MG63 (cell line): ENCODE data around the gene PRM2. TPM values are rescaled to one million over a fixed set of nuclear protein-coding genes. Genes with fewer than 3 reads are reported as not detected.

Experiments
- DNase-seq: peaks from one replicate; pipeline ENCODE4 v3.0.0-alpha.2; 2020
- H3K27me3 ChIP-seq: fragments of 250-450 bp; sonication (Bioruptor Pico); 2 replicates; pipeline ENCODE4 v1.5.1; 2020; ENCODE audit warnings: mild to moderate bottlenecking, moderate library complexity
- H3K36me3 ChIP-seq: fragments of 250-450 bp; sonication (Bioruptor Pico); 2 replicates; pipeline ENCODE4 v1.5.1; 2020; ENCODE audit warnings: mild to moderate bottlenecking, moderate library complexity
- H3K4me3 ChIP-seq: fragments of 250-450 bp; sonication (Bioruptor Pico); 2 replicates; pipeline ENCODE4 v1.5.1; 2020; ENCODE audit warnings: mild to moderate bottlenecking, moderate library complexity
- H3K9me3 ChIP-seq: fragments of 250-450 bp; sonication (Bioruptor Pico); 2 replicates; pipeline ENCODE4 v1.5.1; 2020; ENCODE audit warnings: mild to moderate bottlenecking, moderate library complexity
- total RNA-seq: library from RNA; depleted of rRNA; stranded (reverse); fragments of >200 nt; shearing (Covaris generic); gene quantifications from 2 replicates; pipeline ENCODE4 v1.2.3, GENCODE V29; 2014; ENCODE audit warnings: low replicate concordance

The PRM2 gene
- total RNA-seq, 1 experiment from 2014 or later: not detected

DNA sequence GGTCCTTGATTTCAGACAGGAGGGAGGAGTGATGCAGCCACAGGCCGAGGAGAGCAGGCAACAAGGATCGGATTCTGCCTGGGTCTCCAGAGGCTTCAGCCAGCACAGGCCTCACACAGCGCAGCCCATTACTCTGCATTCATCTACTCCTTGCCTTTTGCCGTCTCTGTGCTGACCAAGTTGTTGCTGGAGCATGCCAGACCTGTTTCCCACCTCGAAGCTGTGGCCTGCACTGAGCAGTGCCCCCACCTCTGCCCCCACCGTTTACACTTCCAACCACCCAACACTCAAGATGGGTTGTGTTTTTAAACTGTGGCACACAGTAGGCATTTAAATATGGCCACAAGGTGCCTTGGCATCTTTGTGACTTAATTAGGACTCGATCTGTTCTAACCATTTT, 1.3 kb downstream of the PRM2 start:
- no peaks in the 10 kb centered on the region for H3K36me3 ChIP-seq
- H3K27me3 ChIP-seq: no peaks in the 10 kb centered on the region
- no peak overlapping the region for H3K4me3 ChIP-seq
- no peak for DNase-seq
- no peaks in the 10 kb centered on the region for H3K9me3 ChIP-seq

DNA sequence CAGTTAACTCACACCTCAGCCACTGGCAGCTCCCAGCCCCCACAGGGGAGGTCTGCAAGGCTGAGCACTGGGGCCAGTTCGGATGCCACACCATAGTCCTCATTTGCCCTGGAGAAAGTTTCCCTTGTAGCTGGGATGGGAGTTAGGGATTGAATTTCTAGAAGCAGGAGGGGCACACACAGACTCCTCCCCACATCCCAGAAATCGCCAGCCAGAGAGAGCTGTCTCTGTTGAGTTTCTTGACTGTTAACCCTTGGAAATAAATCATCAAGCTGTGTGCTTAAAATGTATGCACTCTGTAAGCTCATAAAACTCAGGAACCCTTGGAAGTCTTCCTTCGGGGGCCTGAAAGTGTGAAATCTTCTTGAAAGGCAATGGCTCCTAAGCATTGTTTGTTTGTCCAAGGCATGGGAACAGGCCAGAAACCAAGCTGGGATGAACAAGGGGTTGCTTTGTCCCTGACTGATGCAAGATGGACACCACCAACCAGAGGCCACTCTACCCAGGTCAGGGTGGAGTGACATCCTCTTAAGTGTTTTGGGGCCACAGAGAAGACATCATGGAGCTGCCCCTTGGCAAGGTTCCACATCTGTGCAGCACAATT, 2.5 kb downstream of the PRM2 start:
- Histone ChIP-seq H3K9me3 (no peaks in the 10 kb centered on the region), H3K27me3 (no peaks in the 10 kb centered on the region), H3K4me3 (no peak overlapping the region), H3K36me3 (no peaks in the 10 kb centered on the region)
- DNase-seq: no peak

DNA sequence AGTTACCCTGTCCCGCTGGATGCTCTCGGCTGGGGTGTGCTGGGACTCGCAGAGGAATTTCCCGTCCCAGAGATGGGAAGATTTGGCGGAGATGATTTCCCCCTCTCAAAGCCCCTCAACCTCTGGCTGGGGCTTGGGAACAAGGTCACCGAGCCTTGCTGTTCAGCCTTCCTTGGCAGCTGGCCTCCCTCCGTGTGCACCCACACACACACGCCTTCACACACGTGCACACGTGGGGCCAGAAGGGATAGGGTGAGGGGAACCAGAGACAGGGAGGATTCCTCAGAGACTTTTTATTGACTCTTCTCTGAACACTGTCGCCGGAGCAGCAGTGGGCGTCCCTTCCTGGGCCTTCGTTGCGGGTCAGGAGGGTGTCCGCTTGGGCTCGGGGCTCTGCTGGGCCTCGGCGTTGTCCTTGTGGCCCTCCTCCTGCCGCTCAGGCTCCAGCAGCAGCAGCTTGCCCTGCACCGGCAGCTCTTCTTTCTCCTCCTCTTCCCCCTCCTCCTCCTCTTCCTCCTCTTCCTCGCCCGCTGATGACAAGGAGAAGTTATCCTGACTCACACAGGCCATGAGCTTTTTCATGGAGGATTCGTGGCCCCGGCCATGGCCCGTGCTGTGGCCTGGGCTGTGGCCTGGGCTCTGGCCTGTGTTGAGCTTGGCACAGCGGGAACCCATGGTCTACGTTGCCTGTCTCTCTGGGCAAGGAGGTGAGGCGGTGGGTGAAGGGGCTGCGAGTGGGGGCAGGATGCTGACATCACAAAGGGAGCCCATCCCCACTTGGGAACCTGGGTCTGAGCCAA, 3.2 kb downstream of the PRM2 start, which contains the start of gene PRM3:
PRM3 (minus strand) TSS at position 709 of the 800 bp plus-strand sequence; CDS start at position 675, 34 bp downstream.
- H3K27me3 ChIP-seq: no peaks in the 10 kb centered on the region
- H3K9me3 ChIP-seq: no peaks in the 10 kb centered on the region
- no peak within 1 kb of the TSS for H3K4me3 ChIP-seq
- DNase-seq: no peak
- no peaks in the 10 kb centered on the region for H3K36me3 ChIP-seq

DNA sequence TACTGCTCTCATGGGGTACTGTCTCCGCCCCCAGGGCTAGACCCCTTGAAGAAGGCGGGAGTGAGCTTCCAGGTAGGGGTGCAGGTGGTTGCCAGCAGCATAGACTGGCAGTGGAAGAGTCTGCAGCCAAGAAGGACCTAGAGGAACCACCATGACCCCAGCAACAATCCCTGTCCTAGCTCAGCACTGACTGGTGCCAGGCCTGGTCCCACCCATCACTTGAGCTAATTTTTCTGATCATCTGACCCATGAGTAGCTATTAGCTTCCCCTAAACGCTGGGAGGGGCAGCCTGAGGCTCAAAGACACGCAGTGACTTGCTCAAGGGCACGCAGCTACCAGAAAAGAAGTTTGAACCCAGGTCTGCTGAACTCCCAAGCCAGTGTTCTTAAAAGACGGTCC, 3.8 kb downstream of the PRM2 start:
- DNase-seq: no peak
- H3K27me3 ChIP-seq: peaks cover under 1% of the 10 kb centered on the region; the same call in 1 of the 2 replicates
- no peaks in the 10 kb centered on the region for H3K9me3 ChIP-seq
- H3K4me3 ChIP-seq: no peak overlapping the region
- no peaks in the 10 kb centered on the region for H3K36me3 ChIP-seq

DNA sequence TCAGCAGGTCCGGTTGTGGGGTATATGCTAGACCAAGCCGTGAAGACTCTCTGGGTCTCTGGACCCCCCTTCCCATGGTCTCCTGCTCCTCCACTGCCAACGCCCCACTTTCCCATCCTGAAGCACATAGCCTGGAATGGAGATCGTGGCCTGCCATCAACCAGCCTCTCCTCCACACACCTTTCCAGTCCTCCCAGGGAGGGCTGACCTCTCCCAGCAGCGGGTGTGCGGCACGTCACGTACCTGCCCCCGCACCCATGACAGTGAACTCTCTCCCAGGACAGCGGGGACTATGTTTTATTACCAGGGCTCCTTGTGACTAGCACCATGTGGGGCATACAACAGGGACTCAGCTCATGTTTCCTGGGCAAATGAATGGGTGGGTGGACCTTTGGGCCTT, 4.7 kb downstream of the PRM2 start:
- DNase-seq: no peak
- no peak overlapping the region for H3K4me3 ChIP-seq
- no peaks in the 10 kb centered on the region for H3K36me3 ChIP-seq
- peaks cover 2% of the 10 kb centered on the region; the same call in 1 of the 2 replicates for H3K27me3 ChIP-seq
- no peaks in the 10 kb centered on the region for H3K9me3 ChIP-seq

DNA sequence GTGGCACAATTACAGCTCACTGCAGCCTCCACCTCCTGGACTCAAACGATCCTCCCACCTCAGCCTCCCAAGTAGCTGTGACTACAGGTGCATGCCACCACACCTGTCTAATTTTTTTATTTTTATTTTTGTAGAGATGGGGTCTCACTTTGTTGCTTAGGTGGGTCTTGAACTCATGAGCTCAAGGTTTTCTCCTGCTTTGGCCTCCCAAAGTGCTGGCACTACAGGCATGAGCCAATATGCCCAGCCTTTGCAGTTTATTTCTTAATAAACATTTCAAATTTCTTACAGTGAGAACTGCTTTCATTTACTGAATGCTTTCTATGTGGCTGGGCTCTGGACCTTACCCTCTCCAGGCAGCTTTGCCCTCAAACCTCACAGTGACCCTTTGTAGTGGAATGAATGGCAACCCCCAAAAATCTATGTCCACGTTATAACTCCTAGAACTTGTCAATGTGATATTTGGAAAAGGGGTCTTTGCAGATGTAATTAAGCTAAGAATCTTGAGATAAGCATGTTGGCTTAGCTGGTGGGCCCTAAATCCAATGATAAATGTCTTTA, 5.6 kb downstream of the PRM2 start:
- Histone ChIP-seq H3K4me3 (no peak overlapping the region), H3K9me3 (no peaks in the 10 kb centered on the region), H3K27me3 (peaks cover 2% of the 10 kb centered on the region; the same call in 1 of the 2 replicates), H3K36me3 (no peaks in the 10 kb centered on the region)
- DNase-seq: no peak

DNA sequence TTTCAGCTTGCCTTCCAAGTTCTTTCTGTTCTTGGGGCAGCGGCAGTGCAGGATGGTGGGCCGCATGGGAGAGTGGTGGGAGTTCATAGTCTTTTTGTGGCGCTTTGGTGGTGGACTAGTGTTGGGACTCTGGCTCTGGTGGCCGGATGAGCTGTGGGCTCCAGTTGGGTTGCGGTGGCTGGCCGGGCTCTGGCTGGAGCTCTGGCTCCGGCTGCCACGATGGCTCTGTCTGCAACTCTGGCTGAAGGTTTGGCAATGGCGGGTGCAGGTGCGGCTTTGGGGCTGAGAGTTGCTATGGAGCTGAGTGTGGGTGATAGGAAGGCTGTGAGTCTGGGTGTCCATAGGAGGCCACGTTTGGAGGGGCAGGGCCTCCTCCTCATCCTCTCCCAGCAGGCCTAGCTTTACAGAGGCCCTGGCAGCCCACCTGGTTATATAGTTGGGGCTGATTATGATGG, 7.3 kb downstream of the PRM2 start, which contains the start of gene TNP2:
TNP2 (minus strand) TSS at position 405 of the 455 bp plus-strand sequence; CDS start at position 342, 63 bp downstream.
- Histone ChIP-seq H3K36me3 (no peaks in the 10 kb centered on the region), H3K4me3 (no peak within 1 kb of the TSS), H3K27me3 (peaks cover 2% of the 10 kb centered on the region; the same call in 1 of the 2 replicates), H3K9me3 (no peaks in the 10 kb centered on the region)
- no peak for DNase-seq

DNA sequence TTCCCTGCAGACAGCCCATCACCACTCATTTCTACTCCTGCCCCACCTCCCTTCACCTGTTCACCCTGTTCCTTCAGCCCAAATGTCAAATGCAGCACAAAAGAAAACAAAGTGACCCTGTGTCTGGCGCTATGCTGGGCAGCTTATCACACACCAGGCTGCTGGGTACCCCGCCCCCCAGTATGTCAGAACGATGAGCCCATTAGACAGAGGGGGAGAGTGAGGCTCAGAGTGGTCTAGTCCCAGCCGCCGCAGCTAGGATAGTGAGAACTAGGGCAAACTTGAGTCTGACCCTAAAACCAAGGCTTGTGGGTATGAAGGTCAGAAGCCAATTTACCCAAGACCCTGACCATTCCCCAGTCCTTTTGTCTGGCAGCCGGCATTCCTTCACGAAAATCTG, 11.2 kb downstream of the PRM2 start:
- H3K27me3 ChIP-seq: peaks cover 2% of the 10 kb centered on the region; the same call in 1 of the 2 replicates
- no peaks in the 10 kb centered on the region for H3K36me3 ChIP-seq
- no peak overlapping the region for H3K4me3 ChIP-seq
- no peaks in the 10 kb centered on the region for H3K9me3 ChIP-seq
- no peak for DNase-seq

DNA sequence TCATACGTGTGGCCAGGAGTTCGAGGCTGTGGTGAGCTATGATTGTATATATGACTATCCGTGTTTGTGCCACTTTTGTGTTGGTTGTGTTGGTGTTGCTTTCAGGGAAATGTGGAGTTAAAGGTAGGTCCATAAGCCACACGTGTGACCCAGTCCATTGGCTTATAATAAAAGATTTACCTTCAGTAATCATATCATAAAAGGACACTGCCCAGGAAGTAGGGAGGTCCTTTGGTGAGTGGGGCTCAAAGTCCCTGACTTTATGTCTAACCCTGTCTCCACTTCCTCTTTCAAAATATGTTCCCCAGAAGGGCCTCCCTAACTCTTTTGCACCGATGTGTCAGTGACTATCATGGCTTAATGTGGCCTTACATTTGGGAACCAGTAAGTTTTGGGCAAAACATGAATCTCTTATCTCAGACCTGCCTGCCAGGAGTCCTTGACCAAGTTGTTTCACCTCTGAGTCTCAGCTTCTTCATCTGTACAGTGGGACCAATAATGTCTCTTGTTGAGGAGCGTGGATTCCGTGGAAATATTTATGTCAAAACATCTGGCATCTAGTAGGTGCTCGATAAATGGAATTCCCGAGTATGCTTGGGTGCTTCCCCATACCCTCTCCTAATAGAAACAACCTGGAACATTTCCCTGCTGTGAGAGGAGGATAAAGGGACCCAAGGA, 12.0 kb downstream of the PRM2 start:
- no peak for DNase-seq
- H3K36me3 ChIP-seq: no peaks in the 10 kb centered on the region
- no peaks in the 10 kb centered on the region for H3K9me3 ChIP-seq
- peaks cover 2% of the 10 kb centered on the region; the same call in 1 of the 2 replicates for H3K27me3 ChIP-seq
- H3K4me3 ChIP-seq: no peak overlapping the region

DNA sequence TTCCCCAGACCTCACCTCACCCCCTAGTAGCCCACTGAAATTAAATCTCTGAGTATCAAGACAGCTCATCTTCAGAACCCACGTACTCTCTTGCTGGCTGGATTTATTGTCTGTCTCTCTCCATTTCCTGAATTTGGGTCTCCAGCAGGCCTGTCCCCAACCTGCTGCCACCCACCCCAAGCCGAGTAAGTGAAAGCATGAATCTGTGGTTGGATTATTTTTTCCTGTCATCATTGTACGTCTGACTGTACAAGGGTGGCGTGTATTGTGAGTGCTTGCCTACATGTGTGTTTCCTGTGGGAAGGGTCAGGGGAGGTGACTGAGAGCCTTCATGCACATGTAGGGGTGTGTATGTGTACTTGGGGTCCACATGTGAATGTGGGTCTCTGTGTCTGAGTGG, 12.5 kb downstream of the PRM2 start:
- no peaks in the 10 kb centered on the region for H3K9me3 ChIP-seq
- H3K27me3 ChIP-seq: peaks cover 2% of the 10 kb centered on the region; the same call in 1 of the 2 replicates
- no peak for DNase-seq
- H3K4me3 ChIP-seq: no peak overlapping the region
- H3K36me3 ChIP-seq: no peaks in the 10 kb centered on the region

DNA sequence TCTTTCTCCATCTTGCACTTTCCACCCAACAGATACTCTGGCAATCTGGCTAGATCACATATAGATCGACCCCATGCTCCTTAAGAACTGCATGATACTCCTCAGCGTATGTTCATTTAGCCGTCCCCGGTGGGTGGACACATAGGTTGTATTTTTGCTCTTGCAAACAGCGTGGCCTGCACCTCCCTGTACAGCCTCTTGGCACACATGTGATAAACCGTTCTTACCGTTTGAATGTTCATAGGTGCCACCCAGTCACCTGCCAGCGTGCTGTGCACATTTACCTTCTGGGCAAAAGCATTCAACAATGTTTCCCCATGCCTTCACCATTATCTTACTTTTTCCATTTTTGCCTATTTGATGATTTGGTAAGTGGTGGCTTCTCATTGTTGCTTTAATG, 13.4 kb downstream of the PRM2 start:
- DNase-seq: no peak
- peaks cover 2% of the 10 kb centered on the region; the same call in 1 of the 2 replicates for H3K27me3 ChIP-seq
- H3K36me3 ChIP-seq: no peaks in the 10 kb centered on the region
- H3K4me3 ChIP-seq: no peak overlapping the region
- no peaks in the 10 kb centered on the region for H3K9me3 ChIP-seq

DNA sequence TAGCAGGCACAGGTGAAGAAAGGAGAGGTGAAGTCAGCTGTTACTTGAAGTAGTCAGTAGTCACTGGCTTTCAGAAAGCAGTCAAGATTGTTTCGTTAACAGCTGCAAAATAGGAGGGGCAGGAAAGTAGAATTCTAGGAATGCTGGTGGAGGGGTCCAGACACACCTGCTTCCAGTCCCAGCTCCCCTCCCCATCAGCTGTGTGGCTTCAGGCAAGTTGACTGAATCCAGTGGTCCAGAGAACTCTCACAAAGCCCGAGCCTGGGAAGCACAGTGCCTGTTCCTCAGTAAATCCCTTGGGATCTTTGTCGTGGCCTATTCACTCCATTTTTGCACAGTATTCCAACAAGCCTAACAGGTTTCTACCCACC, 15.7 kb downstream of the PRM2 start:
- no peaks in the 10 kb centered on the region for H3K9me3 ChIP-seq
- no peaks in the 10 kb centered on the region for H3K36me3 ChIP-seq
- H3K4me3 ChIP-seq: no peak overlapping the region
- DNase-seq: no peak
- no peaks in the 10 kb centered on the region for H3K27me3 ChIP-seq

DNA sequence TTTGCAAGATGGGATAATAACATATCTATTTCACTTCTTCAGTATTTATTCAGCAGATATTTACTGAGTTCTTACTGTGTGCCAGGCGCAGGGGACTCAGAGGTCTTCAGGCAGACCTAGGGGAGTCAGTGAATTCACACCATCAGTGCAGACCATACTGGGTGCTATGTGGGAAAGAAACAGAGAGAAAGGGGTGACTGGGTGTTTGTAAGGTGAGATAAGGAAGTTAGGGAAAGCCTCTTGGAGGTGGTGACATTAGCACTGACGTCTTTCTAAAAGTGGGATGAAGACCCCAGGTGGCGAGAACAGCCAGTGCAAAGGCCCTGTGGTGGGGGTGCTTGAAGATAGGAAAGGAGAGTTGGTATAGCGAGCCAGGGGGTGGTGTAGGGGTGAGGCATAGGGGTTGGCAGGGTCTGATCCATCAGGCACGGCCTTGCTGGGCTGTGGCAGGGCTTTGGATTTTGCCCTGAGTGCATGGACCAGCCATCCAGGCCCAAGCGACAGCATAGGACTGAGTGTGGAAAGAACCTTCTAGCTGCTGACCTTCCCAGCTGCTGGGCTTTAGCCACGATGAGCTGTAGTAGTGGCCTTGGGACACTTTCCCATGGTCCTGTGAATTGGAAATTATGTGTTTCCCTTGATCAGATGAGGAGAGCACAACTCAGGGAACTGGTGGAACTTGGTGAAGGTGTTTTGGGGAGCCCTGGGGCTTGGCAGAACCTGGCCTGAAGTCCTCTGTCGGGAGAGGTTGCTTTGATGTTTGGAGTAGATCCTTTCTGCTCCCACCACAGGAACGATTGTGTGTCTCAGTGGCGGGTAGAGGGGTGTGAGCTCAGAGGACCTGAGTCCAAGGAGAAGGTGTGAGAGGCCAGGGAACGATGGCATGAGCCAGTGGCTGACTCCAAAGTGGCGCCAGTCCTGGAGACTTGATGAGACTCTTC, 16.4 kb downstream of the PRM2 start:
- no peaks in the 10 kb centered on the region for H3K36me3 ChIP-seq
- H3K27me3 ChIP-seq: no peaks in the 10 kb centered on the region
- H3K4me3 ChIP-seq: no peak overlapping the region
- H3K9me3 ChIP-seq: no peaks in the 10 kb centered on the region
- DNase-seq: no peak

DNA sequence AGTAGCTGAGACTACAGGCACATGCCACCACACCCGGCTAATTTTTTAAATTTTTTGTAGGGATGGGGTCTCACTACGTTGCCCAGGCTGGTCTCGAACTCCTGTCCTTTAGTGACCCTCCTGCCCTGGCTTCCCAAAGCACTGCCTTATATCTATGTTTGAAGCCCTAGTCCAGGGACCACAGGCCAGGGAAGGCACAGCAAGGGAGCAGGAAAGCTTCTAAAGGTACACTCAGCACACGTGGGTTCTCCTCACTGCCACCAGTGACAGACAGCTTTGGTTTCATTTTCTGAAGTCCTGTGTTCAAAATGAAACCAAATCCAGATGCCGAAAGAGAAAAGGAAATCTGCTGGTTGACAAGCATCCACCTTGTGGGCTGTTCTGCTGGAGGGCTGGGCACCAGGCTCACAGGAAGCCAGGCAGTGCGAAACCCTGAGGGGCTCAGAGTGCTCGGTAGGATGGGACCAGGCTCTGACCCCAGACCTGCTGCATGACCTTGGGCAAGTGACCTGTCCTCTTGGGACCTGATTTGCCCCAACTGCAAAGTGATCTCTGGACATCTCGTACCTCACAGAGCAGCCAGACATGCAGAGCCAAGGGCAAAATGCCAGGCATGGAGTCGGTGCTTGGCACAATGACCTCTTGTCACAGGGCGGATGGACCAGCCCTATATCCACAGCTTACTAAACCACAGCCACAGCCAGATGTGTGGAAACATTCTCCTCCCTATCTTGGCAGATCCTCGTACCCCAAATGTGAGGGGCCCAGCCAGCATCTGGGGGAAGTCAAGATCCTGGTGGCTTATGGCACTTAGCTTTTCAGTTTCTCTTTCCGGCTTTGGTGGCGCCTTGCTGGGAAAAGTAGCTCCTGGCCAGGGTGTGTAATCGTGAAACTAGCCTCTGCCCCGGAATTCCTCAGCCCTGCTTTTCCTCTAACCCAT, 17.5 kb downstream of the PRM2 start:
- DNase-seq: peak; percentile 23
- no peaks in the 10 kb centered on the region for H3K27me3 ChIP-seq
- H3K36me3 ChIP-seq: no peaks in the 10 kb centered on the region; the same call in 1 of the 2 replicates
- H3K9me3 ChIP-seq: no peaks in the 10 kb centered on the region
- no peak overlapping the region for H3K4me3 ChIP-seq
